ENCODE data around the gene COMMD7. TPM values are rescaled to one million over a fixed set of nuclear protein-coding genes. Genes with fewer than 3 reads are reported as not detected.

The COMMD7 gene
- total RNA-seq, 2 donors from 2014 or later, result 6.6 to 18.7 TPM

DNA sequence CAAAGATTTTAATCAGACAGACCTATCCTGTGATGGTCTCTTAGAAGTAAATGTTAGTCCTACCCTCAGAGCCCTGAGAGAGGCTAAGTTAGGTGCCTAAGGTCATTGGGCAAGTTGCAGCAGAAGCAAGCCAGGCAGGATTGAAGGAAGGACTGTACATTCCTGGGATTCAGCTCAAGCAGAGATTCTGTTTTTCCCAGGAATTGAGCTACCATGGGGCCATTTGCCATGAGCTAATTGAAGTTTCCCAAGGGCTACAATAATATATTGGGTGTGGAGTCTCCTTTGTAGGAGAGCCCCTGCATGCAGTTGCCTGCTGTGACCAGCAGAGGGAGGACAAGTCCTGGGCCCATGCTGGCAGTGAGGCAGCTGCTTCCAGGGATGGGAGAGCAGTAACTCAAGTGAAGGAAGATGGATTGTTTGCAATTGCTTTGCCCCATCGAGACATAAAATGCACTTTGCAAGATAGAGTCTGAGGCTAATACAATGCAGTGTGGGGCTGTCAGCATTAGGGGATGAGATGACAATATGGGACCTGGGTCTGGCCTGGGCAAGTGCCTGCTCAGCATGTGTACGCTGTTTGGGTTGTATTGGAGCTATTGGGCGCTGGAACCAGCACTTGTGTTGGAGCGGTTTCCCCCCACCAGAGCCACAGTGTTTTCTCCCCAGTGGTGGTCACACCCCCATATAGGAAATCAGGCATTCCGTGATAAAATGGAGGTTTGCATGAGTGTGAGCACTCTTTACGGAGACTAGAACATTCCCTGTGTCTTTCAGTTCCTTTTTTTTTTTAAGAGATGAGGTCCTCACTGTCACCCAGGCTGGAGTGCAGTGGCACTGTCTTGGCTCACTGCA lies 46.9 kb upstream of the COMMD7 start:
- Histone ChIP-seq H3K36me3 (replicated peaks in 1 of 2; ENCODE audit: insufficient read depth in 1 of 2, low read depth in 2 of 2) (no peaks in the 10 kb centered on the region), H3K4me1 (no peaks in the 10 kb centered on the region), H3K27me3 (no peaks in the 10 kb centered on the region), H3K4me3 (no peak overlapping the region), H3K27ac (no peak overlapping the region), H3K9me3 (no peaks in the 10 kb centered on the region)
- DNase-seq (peak; percentile 73 to 80 (median 74)), ATAC-seq (peak; percentile 92)
- 60 to 69% methylated on average over 6 of the region's 6 CpGs for WGBS, 2 donors
- intact Hi-C loops (cut with DNase I), result loop anchor here (10.0 kb wide), 1 partner anchor 515 kb away; no protein-coding TSS in a partner anchor
- TF ChIP-seq, protein P1, sequence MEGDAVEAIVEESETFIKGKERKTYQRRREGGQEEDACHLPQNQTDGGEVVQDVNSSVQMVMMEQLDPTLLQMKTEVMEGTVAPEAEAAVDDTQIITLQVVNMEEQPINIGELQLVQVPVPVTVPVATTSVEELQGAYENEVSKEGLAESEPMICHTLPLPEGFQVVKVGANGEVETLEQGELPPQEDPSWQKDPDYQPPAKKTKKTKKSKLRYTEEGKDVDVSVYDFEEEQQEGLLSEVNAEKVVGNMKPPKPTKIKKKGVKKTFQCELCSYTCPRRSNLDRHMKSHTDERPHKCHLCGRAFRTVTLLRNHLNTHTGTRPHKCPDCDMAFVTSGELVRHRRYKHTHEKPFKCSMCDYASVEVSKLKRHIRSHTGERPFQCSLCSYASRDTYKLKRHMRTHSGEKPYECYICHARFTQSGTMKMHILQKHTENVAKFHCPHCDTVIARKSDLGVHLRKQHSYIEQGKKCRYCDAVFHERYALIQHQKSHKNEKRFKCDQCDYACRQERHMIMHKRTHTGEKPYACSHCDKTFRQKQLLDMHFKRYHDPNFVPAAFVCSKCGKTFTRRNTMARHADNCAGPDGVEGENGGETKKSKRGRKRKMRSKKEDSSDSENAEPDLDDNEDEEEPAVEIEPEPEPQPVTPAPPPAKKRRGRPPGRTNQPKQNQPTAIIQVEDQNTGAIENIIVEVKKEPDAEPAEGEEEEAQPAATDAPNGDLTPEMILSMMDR (IDR thresholded peaks at IDR 0.05), result peak; percentile 88 to 99 (median 95)
- no peak for TF ChIP-seq POLR2A (IDR thresholded peaks at IDR 0.05)

DNA sequence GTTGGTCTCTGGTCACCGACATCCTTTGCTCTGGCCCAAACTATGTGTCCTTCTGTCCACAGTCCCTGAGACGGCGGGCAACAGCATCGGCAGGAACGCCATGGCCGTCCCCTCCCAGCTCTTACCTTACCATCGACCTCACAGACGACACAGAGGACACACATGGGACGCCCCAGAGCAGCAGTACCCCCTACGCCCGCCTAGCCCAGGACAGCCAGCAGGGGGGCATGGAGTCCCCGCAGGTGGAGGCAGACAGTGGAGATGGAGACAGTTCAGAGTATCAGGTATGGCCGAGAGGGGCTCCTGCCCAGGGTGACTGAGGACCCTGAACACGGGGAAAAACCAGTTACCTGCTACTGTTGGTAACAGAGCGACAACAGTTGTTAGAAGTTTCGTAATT lies 43.9 kb upstream of the COMMD7 start:
- 93 to 97% methylated on average over 16 of the region's 16 CpGs for WGBS, 2 donors
- DNase-seq (no peak), ATAC-seq (no peak)

DNA sequence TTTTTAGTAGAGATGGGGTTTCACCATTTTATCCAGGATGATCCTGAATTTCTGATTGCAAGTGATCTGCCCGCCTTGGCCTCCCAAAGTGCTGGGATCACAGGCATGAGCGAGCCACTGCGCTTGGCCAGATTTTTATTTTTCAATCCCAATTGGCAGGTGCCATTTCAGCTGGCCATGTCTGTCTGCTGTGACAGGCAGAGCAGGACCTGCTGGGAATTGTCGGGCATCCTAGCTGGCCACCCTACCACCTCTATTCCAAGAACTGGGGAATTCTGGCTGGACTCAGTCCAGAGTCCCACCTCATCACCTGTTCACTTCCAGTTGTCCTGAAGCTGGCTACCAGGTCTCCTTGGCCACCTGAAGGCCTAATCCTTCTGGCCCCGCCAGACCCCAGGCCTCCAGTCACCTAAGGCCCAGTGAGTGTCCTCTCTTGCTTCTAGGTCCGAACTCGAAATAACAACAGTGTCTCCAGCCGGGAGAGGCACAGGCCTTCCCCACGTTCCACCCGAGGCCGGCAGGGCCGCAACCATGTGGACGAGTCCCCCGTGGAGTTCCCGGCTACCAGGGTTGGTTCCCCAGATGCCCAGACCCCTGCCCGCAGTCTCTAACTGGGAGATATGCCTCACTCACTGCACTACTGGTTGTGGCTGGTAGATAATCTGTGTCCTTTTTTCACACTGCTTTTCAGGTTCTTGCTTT lies 42.9 kb upstream of the COMMD7 start:
- Histone ChIP-seq H3K4me3 (no peak overlapping the region), H3K36me3 (replicated peaks in 1 of 2; ENCODE audit: insufficient read depth in 1 of 2, low read depth in 2 of 2) (peaks cover 0 to 3% of the 10 kb centered on the region in 2 donors), H3K27me3 (no peaks in the 10 kb centered on the region), H3K27ac (no peak overlapping the region), H3K9me3 (no peaks in the 10 kb centered on the region), H3K4me1 (no peaks in the 10 kb centered on the region)
- no peak for ATAC-seq
- TF ChIP-seq, protein P1 (IDR thresholded peaks at IDR 0.05), result no peak
- TF ChIP-seq POLR2A (IDR thresholded peaks at IDR 0.05), result no peak
- no peak for DNase-seq
- intact Hi-C loops (cut with DNase I), result no loop called here
- WGBS, 2 donors, result 90 to 92% methylated on average over 16 of the region's 16 CpGs

More for the DNA sequence above, 43.9 kb upstream of the COMMD7 start:
- Histone ChIP-seq H3K27ac (no peak overlapping the region), H3K36me3 (replicated peaks in 1 of 2; ENCODE audit: insufficient read depth in 1 of 2, low read depth in 2 of 2) (peaks cover 0 to 3% of the 10 kb centered on the region in 2 donors), H3K9me3 (no peaks in the 10 kb centered on the region), H3K4me1 (no peaks in the 10 kb centered on the region), H3K4me3 (no peak overlapping the region), H3K27me3 (no peaks in the 10 kb centered on the region)
- no peak for TF ChIP-seq POLR2A (IDR thresholded peaks at IDR 0.05)
- TF ChIP-seq, protein P1 (IDR thresholded peaks at IDR 0.05), result no peak
- intact Hi-C loops (cut with DNase I), result no loop called here

DNA sequence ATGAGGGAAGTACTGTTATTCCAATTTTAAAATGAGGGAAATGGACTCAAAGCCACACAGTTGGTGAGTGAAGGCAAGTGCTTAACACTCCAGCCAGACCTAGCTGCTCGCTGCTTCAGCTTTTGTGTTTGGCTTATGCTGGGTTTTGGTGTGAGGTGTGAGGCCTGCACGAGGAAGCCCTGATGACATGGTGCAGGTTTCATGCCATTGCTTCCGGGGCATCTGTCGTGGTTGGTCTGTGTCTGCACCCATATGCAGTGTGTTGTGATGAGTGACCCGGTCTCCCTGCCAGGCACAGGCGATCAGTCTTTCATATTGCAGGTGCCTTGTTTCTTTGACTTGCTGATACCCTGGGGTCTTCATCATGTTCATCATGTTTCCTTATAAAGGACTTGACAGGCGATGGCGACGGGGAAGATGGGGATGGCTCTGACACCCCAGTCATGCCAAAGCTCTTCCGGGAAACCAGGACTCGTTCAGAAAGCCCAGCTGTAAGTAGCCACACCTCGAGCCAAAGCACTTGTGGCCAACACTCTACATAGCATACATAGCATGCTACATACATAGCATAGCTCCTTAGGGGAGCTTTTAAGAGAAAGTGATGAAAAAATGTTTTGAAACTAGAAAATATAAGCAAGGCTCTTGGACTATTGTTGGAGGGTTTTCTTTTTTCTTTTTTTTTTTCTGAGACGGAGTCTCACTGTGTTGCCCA lies 41.3 kb upstream of the COMMD7 start:
- Histone ChIP-seq H3K36me3 (replicated peaks in 1 of 2; ENCODE audit: insufficient read depth in 1 of 2, low read depth in 2 of 2) (peaks cover 0 to 3% of the 10 kb centered on the region in 2 donors), H3K9me3 (no peaks in the 10 kb centered on the region), H3K27me3 (no peaks in the 10 kb centered on the region), H3K4me3 (no peak overlapping the region), H3K27ac (no peak overlapping the region), H3K4me1 (no peaks in the 10 kb centered on the region)
- TF ChIP-seq, protein P1 (IDR thresholded peaks at IDR 0.05), result no peak
- no peak for TF ChIP-seq POLR2A (IDR thresholded peaks at IDR 0.05)
- intact Hi-C loops (cut with DNase I), result no loop called here
- ATAC-seq, result no peak
- WGBS, 2 donors, result 86 to 88% methylated on average over 13 of the region's 13 CpGs
- DNase-seq, result no peak
